Measurements from ENCODE around the gene TRMO. TPM values are rescaled to one million over a fixed set of nuclear protein-coding genes. Genes with fewer than 3 reads are reported as not detected.

TRMO gene
- total RNA-seq, 1 experiment from 2014 or later = 8.6 TPM

- no CpG with 5 or more reads among the region's 1 CpG for WGBS (ENCODE audit: extremely low coverage, insufficient read length, low lambda C conversion rate)
Measured at GRCh38 chr9:97866300-97866699, 56.0 kb downstream of the TRMO start.

More at GRCh38 chr9:97866300-97866699, 56.0 kb downstream of the TRMO start:
- Histone ChIP-seq H4K8ac (replicated peaks; ENCODE audit: insufficient read length, low read depth, low read length) (no peak overlapping the region), H3K79me2 (ENCODE audit: insufficient read depth, low read length) (no peaks in the 10 kb centered on the region), H2BK120ac (ENCODE audit: low read depth, low read length, poor library complexity, severe bottlenecking) (no peak overlapping the region), H3K14ac (ENCODE audit: insufficient read depth, low read length) (no peak overlapping the region), H3K4me1 (ENCODE audit: insufficient read depth, low read length) (peaks cover 6% of the 10 kb centered on the region; the same call in 1 of the 2 replicates), H3K79me1 (ENCODE audit: insufficient read depth, low read depth, low read length, poor library complexity, severe bottlenecking) (no peaks in the 10 kb centered on the region), H3K27ac (ENCODE audit: insufficient read length, low read depth, low read length) (no peak overlapping the region), H4K20me1 (ENCODE audit: control insufficient read depth, insufficient read depth, insufficient read length) (no peaks in the 10 kb centered on the region), H2AFZ (ENCODE audit: low read length) (no peak overlapping the region), H4K5ac (ENCODE audit: insufficient read length, low read depth, low read length) (no peak overlapping the region), H3K56ac (ENCODE audit: insufficient read length, low read depth, low read length) (no peak overlapping the region), H2BK20ac (ENCODE audit: low read depth, low read length, poor library complexity, severe bottlenecking) (no peak overlapping the region), H3K23me2 (ENCODE audit: insufficient read length, low read depth, low read length, poor library complexity, severe bottlenecking) (no peaks in the 10 kb centered on the region), H3K23ac (ENCODE audit: insufficient read length, low read depth, low read length) (no peak overlapping the region), H2BK5ac (ENCODE audit: insufficient read length, low read length) (no peak overlapping the region), H3K4ac (ENCODE audit: low read depth, low read length) (no peak overlapping the region), H3K27me3 (ENCODE audit: insufficient read depth, low read length) (peaks cover 5% of the 10 kb centered on the region; the same call in 1 of the 2 replicates), H3K9me3 (ENCODE audit: control insufficient read depth, low read depth, low read length) (no peaks in the 10 kb centered on the region), H3K18ac (ENCODE audit: insufficient read length, low read depth, low read length) (no peak overlapping the region), H2AK5ac (ENCODE audit: insufficient read length, low read length) (no peak overlapping the region), H3K9ac (ENCODE audit: extremely low read depth, insufficient read length, low read length) (no peak overlapping the region), H2BK15ac (ENCODE audit: low read depth, low read length) (no peak overlapping the region), H2BK12ac (ENCODE audit: insufficient read length, low read depth, low read length) (no peak overlapping the region), H3T11ph (ENCODE audit: low read length) (no peak overlapping the region), H4K91ac (ENCODE audit: insufficient read length, low read depth, low read length) (no peak overlapping the region), H3K4me2 (ENCODE audit: insufficient read depth, insufficient read length, low read length) (no peak overlapping the region)
- Mint-ChIP-seq H3K36me3 (ENCODE audit: insufficient read depth in 1 of 3, low read depth in 3 of 3) (peaks cover 0 to 13% (median 0%) of the 10 kb centered on the region in 3 experiments; a peak in 3 of 7 replicates), H3K4me3 (no peak overlapping the region), H3K4me1 (peaks cover 13 to 21% of the 10 kb centered on the region in 2 experiments), H3K9me3 (peaks cover 14% of the 10 kb centered on the region in 2 experiments), H3K27me3 (ENCODE audit: low read depth) (peaks cover 80% of the 10 kb centered on the region), H3K27ac (no peak overlapping the region)
- no peak for DNase-seq
- TF ChIP-seq CTCF (conservative IDR thresholded peaks at IDR 0.05) = no peak

All from H9 (cell line).